SU-DHL-6 (cell line): ENCODE results near the gene MTG2.

Experiments
- H2AFZ ChIP-seq: fragments of 200-600 bp; sonication (generic); 2 replicates; pipeline ENCODE4 v1.6.1; 2014; ENCODE audit warnings: low read depth, mild to moderate bottlenecking, moderate library complexity, mixed read lengths, antibody characterized with exemption, low read length; ENCODE audit not compliant: severe bottlenecking
- H3F3A ChIP-seq: fragments of 200-600 bp; shearing (Covaris generic); 2 replicates; pipeline ENCODE4 v1.6.0; 2016; ENCODE audit warnings: antibody characterized with exemption, mild to moderate bottlenecking; ENCODE audit not compliant: insufficient read depth
- H3K27ac ChIP-seq: fragments of 200-600 bp; sonication (generic); 2 replicates; pipeline ENCODE4 v1.5.1; 2016; ENCODE audit warnings: low read depth, mild to moderate bottlenecking, low read length, moderate library complexity, mixed read lengths
- H3K27me3 ChIP-seq: fragments of 200-600 bp; sonication (generic), shearing (Covaris generic); 2 replicates; pipeline ENCODE4 v1.6.0; 2014; ENCODE audit warnings: mild to moderate bottlenecking, low read length
- H3K36me3 ChIP-seq: fragments of 200-600 bp; sonication (generic); 2 replicates; pipeline ENCODE4 v1.6.1; 2014; ENCODE audit warnings: mild to moderate bottlenecking, low read length, mixed read lengths
- H3K4me2 ChIP-seq: fragments of 300-600, 200-600 bp; shearing (Covaris generic), sonication (generic); 2 replicates; pipeline ENCODE4 v1.6.0; 2014; ENCODE audit warnings: low read length, low read depth, mild to moderate bottlenecking; ENCODE audit not compliant: poor library complexity, severe bottlenecking
- H3K4me3 ChIP-seq: fragments of 200-600 bp; sonication (generic); 2 replicates; pipeline ENCODE4 v1.5.1; 2014; ENCODE audit warnings: antibody characterized with exemption, low read length, mild to moderate bottlenecking, mixed read lengths; ENCODE audit not compliant: insufficient read depth, poor library complexity, severe bottlenecking
- H3K79me2 ChIP-seq: fragments of 200-600 bp; sonication (generic); 2 replicates; pipeline ENCODE4 v1.6.1; 2014; ENCODE audit warnings: mild to moderate bottlenecking, low read length, moderate library complexity; ENCODE audit not compliant: insufficient read depth
- H3K9ac ChIP-seq: fragments of 200-600 bp; sonication (generic); 2 replicates; pipeline ENCODE4 v1.7.0; 2014; ENCODE audit warnings: mild to moderate bottlenecking, low read length
- H3K9me2 ChIP-seq: fragments of 200-600 bp; sonication (generic); replicated peaks from 2 replicates; pipeline ENCODE4 v1.6.1; 2014; ENCODE audit warnings: low read length; ENCODE audit not compliant: insufficient read depth
- H3K9me3 ChIP-seq: fragments of 200-600 bp; sonication (generic); 2 replicates; pipeline ENCODE4 v1.6.1; 2014; ENCODE audit warnings: low read length, mixed read lengths; ENCODE audit not compliant: insufficient read depth
- H4K20me1 ChIP-seq: fragments of 200-600 bp; sonication (generic); 2 replicates; pipeline ENCODE4 v1.6.1; 2014; ENCODE audit warnings: low read depth, mild to moderate bottlenecking, antibody characterized with exemption, low read length, moderate library complexity, mixed read lengths
- EZH2phosphoT487 ChIP-seq: fragments of 200-600 bp; sonication (generic), shearing (Covaris generic); conservative IDR thresholded peaks from 2 replicates; pipeline ENCODE4 v1.6.1; 2018; ENCODE audit warnings: mild to moderate bottlenecking, antibody characterized with exemption, low read length, moderate library complexity, mixed read lengths
- TF ChIP-seq, protein P1 (sequence below): fragments of 200-600 bp; sonication (generic); IDR thresholded peaks from one replicate; pipeline ENCODE4 v1.5.1; 2017; ENCODE audit warnings: antibody characterized with exemption, mild to moderate bottlenecking, low read length, moderate library complexity; ENCODE audit not compliant: insufficient read depth, poor library complexity, severe bottlenecking

Gene MTG2

DNA sequence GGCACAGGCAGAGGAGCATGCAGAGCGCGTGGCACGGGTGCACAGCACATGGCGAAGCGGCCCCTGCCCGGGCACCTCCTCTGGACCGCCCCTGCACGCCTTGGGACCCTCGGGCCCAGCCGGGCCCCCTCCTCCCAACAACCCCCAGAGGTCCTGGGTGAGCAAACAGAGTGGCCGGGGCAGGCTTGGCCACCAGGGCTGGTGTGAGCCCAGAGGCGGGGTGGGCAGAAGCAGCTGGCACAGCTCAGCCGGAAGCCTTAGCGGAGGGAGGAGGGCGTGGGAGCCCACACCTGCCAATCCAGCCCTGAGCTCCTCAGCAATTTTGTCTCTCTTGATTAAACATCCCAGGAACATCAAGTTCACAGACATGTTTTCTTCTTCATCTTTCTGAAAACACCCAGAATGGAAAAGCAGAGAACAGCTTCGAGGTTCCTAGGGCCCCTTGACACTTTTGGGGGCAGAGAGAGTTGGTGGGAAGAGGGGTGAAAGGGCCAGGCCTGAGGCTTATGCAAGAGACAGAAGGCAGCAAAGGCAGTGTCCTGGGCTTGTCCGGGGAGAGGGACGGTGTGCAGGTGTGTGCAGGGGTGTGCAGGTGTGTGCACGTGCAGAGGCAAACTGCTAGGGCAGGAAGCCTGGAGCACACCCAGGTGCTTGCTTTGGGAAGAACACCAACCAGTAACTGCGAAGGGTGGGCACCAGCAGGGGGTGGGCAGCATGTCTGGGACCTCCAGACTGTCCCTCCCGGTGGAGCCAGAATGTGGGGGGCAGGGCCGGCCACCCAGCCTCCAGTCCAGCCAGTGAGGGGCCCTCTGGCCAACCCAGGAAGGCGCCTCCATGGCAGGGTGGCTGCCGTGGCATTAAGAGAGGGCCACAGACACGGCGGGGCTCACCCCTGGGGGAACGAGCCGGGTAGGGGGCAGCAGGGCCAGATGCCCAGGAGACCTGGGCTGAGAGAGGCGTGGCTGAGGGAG lies 32.5 kb downstream of the MTG2 start:
- Histone ChIP-seq H3K27me3 (no peaks in the 10 kb centered on the region), H4K20me1 (no peaks in the 10 kb centered on the region), H3K9me3 (no peaks in the 10 kb centered on the region)

DNA sequence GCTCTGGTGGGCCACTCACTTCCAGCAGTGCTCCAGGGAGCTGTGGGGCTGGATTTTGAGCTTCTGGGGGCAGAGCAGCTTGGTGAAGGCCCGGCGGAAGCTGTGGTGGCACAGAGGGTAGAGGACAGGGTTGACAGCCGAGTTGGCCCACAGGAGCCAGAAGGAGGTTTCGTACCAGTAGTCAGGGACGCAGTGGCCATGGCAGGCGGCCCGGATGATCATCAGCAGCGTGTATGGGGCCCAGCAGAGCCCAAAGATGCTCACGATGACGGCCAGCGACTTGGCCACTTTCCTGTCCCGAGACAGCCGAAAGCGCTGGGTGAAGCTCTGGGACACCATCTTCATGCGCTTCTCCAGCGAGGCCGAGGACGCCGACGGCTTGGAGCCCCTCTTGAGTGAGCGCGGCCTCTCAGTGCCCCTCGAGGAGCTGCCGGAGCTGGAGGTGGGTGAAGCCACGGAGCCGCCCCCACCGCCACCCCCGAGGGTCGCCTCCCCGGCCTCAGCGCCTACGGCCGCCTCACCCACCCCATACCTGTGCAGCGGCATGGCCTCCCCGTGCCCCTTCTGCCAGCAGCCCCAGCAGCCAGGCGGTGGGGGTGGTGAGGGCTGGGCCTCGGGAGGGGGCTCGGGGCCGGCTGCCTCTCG lies 33.3 kb downstream of the MTG2 start:
- H3K4me2 ChIP-seq, result no peak overlapping the region
- H3K79me2 ChIP-seq, result no peaks in the 10 kb centered on the region
- H3F3A ChIP-seq, result no peaks in the 10 kb centered on the region
- no peaks in the 10 kb centered on the region for H3K9me3 ChIP-seq
- H3K27me3 ChIP-seq, result no peaks in the 10 kb centered on the region
- no peak overlapping the region for H2AFZ ChIP-seq
- H3K4me3 ChIP-seq, result no peak overlapping the region
- no peak overlapping the region for H3K9ac ChIP-seq
- no peak for TF ChIP-seq EZH2phosphoT487
- TF ChIP-seq, protein P1, sequence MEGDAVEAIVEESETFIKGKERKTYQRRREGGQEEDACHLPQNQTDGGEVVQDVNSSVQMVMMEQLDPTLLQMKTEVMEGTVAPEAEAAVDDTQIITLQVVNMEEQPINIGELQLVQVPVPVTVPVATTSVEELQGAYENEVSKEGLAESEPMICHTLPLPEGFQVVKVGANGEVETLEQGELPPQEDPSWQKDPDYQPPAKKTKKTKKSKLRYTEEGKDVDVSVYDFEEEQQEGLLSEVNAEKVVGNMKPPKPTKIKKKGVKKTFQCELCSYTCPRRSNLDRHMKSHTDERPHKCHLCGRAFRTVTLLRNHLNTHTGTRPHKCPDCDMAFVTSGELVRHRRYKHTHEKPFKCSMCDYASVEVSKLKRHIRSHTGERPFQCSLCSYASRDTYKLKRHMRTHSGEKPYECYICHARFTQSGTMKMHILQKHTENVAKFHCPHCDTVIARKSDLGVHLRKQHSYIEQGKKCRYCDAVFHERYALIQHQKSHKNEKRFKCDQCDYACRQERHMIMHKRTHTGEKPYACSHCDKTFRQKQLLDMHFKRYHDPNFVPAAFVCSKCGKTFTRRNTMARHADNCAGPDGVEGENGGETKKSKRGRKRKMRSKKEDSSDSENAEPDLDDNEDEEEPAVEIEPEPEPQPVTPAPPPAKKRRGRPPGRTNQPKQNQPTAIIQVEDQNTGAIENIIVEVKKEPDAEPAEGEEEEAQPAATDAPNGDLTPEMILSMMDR, result no peak
- no peaks in the 10 kb centered on the region for H3K36me3 ChIP-seq
- no peaks in the 10 kb centered on the region for H3K9me2 ChIP-seq
- no peak overlapping the region for H3K27ac ChIP-seq
- no peaks in the 10 kb centered on the region for H4K20me1 ChIP-seq

More for the DNA sequence above, 32.5 kb downstream of the MTG2 start:
- Histone ChIP-seq H3K36me3 (no peaks in the 10 kb centered on the region), H3F3A (no peaks in the 10 kb centered on the region), H3K79me2 (no peaks in the 10 kb centered on the region), H3K9ac (no peak overlapping the region), H3K4me2 (no peak overlapping the region), H3K27ac (no peak overlapping the region), H3K9me2 (no peaks in the 10 kb centered on the region), H3K4me3 (no peak overlapping the region), H2AFZ (no peak overlapping the region)
- TF ChIP-seq, protein P1, result no peak

DNA sequence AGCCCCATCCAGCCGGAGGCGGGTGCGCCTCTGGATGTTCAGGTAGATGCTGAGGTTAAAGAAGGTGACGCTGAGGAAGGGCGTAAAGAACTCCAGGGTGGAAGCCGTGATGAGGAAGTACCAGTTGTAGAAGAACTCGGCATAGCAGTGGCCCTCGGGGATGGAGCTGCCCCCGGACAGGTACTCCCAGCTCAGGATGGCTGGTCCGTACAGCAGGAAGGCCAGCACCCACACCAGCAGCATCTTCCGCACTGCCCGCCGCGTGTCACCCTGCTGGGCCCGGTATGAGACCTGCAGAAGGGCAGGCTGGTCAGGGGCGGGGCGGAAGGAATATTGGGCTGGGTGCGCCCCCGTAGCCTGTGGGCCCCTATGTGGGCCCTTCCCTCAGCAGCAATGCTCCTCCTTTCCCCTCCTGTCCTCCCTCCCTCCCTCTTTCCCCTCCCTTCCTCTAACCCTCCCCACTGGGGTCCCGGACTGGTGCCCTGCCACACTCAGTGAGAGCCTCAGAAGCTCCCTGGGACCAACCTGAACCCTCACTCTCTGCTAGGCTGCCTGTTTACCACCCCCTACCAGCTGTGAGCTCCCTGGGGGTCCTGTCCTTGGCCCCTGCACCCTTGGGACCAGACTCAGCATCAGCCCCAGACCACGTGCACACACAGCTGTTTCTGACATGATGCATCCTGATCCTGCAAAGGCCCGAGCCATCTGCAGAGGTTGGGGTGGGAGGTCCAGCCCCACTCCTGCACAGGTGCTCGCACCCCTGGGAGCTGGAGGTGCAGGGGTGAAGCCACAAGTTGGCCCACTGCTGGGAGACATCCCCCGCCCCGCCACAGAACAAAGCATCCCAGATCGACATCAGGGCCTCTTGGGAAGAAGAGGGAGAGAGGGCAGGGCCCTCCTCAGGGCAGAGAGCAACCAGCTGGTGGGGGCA lies 34.1 kb downstream of the MTG2 start:
- Histone ChIP-seq H3K9ac (no peak overlapping the region), H3K27ac (no peak overlapping the region), H3F3A (no peaks in the 10 kb centered on the region), H3K27me3 (no peaks in the 10 kb centered on the region), H3K4me3 (no peak overlapping the region), H3K4me2 (no peak overlapping the region), H2AFZ (no peak overlapping the region), H4K20me1 (no peaks in the 10 kb centered on the region), H3K9me2 (no peaks in the 10 kb centered on the region), H3K9me3 (no peaks in the 10 kb centered on the region), H3K79me2 (no peaks in the 10 kb centered on the region), H3K36me3 (no peaks in the 10 kb centered on the region)
- TF ChIP-seq EZH2phosphoT487, result no peak
- TF ChIP-seq, protein P1, result no peak
